Measurements from ENCODE around the gene NID2.

The NID2 gene, protein sequence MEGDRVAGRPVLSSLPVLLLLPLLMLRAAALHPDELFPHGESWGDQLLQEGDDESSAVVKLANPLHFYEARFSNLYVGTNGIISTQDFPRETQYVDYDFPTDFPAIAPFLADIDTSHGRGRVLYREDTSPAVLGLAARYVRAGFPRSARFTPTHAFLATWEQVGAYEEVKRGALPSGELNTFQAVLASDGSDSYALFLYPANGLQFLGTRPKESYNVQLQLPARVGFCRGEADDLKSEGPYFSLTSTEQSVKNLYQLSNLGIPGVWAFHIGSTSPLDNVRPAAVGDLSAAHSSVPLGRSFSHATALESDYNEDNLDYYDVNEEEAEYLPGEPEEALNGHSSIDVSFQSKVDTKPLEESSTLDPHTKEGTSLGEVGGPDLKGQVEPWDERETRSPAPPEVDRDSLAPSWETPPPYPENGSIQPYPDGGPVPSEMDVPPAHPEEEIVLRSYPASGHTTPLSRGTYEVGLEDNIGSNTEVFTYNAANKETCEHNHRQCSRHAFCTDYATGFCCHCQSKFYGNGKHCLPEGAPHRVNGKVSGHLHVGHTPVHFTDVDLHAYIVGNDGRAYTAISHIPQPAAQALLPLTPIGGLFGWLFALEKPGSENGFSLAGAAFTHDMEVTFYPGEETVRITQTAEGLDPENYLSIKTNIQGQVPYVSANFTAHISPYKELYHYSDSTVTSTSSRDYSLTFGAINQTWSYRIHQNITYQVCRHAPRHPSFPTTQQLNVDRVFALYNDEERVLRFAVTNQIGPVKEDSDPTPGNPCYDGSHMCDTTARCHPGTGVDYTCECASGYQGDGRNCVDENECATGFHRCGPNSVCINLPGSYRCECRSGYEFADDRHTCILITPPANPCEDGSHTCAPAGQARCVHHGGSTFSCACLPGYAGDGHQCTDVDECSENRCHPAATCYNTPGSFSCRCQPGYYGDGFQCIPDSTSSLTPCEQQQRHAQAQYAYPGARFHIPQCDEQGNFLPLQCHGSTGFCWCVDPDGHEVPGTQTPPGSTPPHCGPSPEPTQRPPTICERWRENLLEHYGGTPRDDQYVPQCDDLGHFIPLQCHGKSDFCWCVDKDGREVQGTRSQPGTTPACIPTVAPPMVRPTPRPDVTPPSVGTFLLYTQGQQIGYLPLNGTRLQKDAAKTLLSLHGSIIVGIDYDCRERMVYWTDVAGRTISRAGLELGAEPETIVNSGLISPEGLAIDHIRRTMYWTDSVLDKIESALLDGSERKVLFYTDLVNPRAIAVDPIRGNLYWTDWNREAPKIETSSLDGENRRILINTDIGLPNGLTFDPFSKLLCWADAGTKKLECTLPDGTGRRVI (N-terminal part only)

DNA sequence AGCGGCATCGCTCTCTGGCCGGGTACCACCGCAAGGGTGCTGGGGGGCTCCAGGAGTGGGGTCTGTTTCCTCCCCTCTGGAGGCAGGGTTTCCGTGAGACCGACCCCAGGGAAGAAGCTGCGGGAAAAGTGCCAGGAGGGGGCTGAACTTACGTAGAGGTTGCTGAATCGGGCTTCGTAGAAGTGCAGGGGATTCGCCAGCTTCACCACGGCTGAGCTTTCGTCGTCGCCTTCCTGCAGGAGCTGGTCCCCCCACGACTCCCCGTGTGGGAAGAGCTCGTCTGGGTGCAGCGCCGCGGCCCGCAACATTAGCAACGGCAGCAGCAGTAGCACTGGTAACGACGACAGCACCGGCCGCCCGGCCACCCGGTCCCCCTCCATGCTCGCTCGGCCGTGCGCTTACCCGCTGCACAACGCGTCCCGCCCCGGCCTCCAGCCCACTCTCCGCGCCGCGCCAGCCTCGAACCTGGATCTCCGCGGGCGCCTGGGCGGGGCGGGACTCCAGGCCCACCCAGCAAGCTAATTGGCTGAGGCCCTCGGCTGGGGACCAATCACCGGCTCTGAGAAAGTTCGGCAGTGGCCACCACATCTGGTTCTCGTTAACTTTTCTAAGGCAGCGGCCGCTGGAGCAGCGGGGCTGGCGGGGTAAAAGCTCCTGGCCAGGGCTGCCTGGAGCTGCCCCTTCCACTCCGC is at the start of gene NID2:
Gene NID2 (minus strand): TSS at position 445 of the 692 bp plus-strand sequence. CDS start 65 bp downstream, at position 380.
- peak in 44 of 56 donors; percentile 3 to 76 (median 40) for DNase-seq

GRCh38 chr14:52117111-52117832 is 48.4 kb upstream of the NID2 start:
- DNase-seq = peak in 5 of 56 donors; percentile 4 to 41 (median 12)

DNA sequence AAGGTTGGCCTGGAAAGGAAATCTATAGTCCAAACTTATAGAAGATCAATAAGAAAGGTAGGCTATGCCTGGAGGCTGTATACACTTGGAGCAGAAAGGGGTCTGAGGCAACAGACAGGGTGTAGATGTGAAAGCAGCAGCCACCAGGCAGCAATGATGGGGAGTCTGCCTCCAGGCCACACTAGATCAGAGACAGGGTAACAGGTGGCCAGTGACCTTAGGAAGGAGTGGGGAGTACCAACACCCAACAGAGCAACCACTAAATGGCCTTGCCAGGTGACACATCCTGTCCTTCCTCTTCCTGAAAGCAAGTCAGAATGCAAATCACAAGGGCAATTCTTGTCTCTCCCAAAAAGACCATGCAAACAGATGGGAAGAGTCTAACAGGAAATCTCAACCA is 46.4 kb upstream of the NID2 start:
- no peak for DNase-seq

- DNase-seq = no peak
Measured at GRCh38 chr14:52112336-52113018, 43.6 kb upstream of the NID2 start.

GRCh38 chr14:52111583-52111982 is 42.7 kb upstream of the NID2 start:
- DNase-seq = no peak

DNA sequence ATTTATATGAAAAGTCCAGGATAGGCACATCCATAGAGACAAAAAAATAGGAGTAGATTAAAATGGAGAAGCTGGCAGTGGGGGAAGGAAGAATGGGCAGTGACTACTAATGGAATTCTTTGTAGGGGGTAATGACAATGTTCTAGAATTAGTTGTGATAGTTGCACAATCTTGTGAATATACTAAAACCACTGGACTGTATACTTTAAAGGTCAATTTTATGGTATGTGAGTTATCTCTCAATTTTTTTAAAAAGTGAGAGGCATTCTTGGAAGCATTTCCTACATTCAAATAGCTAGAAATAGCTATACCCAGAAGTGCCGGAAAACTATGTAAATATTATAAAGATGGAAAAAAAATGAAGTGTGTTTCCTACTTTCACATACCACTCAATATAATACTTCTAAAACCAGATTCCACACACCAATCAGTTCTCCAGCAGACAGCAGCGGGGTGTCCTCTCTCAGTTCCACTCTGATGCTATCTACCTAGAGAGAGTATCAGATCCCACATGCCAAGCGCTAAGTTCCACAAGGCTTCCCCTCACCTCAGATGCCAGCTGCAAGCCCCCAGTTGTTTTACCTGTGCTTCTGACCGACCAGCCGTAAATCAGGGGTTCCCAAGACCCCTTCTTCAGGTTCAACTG is 41.7 kb upstream of the NID2 start:
- DNase-seq = no peak

- DNase-seq = no peak
Measured at GRCh38 chr14:52108823-52109222, 40.0 kb upstream of the NID2 start.

GRCh38 chr14:52106840-52107239 is 38.0 kb upstream of the NID2 start:
- no peak for DNase-seq

DNA sequence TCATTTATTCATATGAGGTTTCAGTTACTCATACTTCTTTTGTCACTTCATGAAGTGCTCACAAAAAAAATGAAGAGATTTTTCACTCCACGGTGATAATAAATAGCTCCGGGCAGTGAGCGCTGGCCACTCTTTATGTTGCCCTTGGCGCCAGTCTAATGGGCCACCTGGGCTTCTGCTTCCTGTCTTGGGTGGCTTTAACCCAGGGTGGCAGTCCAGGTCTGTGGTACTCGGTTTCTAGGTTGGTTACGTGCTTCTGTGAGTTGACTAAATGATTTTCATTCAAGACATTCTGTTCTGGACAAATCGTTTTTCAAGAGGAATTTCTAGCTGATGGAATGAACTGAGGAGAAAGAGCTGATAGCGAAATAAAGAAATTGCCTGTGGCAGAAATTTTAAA is 34.6 kb upstream of the NID2 start:
- no peak for DNase-seq

DNA sequence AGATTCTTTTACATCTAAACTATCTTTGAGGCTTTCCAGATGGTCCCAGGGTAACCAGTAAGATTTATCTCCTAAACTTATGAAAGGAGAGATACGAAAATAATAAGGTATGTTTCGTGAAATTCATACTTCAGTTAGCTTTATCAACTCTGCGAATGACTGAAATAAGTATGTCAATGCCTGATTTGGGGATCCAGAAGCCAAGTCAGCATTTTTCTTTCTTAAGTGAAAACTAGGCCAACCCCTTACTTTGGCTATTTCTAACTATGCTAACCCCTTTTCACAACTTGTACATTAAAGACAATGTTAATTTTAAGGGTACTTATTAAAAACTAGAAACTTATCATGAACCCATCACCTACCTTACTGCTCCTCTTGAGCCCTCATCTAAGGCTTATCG is 26.9 kb upstream of the NID2 start:
- DNase-seq = no peak

GRCh38 chr14:52095336-52095735 is 26.5 kb upstream of the NID2 start:
- no peak for DNase-seq

- no peak for DNase-seq
Measured at GRCh38 chr14:52094546-52095271, 25.9 kb upstream of the NID2 start.

DNA sequence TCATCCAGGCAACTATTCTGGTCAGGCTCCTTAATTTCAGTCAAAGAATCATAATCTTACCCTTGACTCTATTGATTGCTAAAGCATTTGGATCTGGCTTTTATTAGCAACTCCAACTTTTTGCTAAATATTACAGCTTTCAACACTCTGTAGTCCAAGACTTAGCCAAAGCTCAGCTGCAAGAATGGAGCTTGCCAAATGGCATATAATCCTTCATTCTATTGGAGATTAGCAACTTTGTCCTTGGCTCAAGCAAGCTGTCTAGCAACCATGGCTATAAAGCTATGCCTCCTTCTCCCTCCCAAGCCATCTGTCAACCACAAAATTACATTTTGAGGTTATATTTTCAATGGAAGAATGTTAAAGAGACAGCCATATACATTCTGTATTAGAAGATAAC is 23.1 kb upstream of the NID2 start:
- no peak for DNase-seq

DNA sequence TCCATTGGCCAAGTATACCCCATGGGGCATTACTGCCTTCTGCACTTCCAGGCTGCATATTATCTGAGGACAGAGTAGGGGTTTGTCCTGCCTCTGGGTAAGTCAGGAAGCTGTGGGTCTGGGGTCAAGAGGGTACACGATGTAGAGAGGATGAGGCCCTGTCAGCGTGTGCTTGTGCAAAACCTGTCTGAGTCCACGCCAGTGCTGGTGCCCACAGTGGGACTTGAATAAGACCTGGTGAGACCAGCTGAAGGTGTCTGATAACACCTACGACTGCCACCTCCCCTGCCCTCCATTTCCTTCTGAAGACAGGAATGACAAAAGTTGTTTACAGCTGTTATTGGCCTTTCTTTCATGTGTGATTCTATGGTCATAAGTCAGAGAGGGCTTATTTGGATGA is 22.1 kb upstream of the NID2 start:
- no peak for DNase-seq

GRCh38 chr14:52089218-52089617 is 20.4 kb upstream of the NID2 start:
- no peak for DNase-seq

- no peak for DNase-seq
Measured at GRCh38 chr14:52086711-52087110, 17.9 kb upstream of the NID2 start.

DNA sequence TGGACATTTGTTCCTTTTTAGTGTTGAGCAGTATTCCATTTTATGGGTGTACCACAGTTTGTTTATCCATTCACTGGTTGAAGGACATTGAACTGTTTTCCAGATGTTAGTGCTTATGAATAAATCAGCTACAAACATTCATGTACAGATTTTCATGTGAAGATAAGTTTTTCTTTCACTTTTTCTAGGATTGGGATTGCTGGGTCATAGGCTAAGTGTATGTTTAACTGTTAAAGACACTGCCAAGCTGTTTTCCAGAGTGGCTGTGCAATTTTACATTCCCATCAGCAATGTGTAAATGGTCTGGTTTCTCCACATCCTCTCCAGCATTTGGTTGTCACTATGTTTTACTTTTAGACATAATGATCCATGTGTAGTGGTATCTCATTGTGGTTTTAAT is 14.0 kb upstream of the NID2 start:
- DNase-seq = no peak

DNA sequence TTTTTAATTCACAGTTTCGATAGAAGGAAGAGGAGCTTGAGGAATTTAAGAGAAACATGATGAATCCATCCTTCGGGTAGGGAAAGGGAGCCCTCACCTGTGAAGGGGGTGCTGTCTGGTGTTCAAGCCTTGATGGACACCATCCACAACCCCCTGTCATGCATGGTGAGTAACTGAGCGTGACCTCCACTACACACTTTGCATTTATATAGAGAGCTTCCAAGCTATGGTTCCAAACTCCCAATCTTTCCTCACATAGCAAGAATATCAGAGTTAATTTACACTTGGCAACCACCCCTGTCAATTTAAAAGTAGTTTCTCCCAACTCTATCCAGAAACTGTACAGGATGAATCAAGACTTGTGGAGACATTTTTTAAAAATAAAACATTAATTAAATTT is 13.1 kb upstream of the NID2 start:
- no peak for DNase-seq

All from nucleus accumbens (tissue), 56 donors.